NCI-H2081 treated with DMSO at 0.1 percent for 48 hours (cell line): Measurements from ENCODE around the gene SYT1.

ENCODE experiments used
- DNase-seq: peaks from one replicate; lab custom pipeline; 2025; lab: John Stamatoyannopoulos, UW

SYT1 gene

GRCh38 chr12:79356216-79356615 lies 491.6 kb downstream of the SYT1 start:
- no peak for DNase-seq

GRCh38 chr12:79357048-79357447 lies 492.5 kb downstream of the SYT1 start:
- no peak for DNase-seq

- DNase-seq = no peak
Measured at GRCh38 chr12:79358716-79359300, 494.2 kb downstream of the SYT1 start.

- no peak for DNase-seq
Measured at GRCh38 chr12:79360286-79360685, 495.7 kb downstream of the SYT1 start.

GRCh38 chr12:79360936-79361335 lies 496.4 kb downstream of the SYT1 start:
- no peak for DNase-seq

- DNase-seq = no peak
Measured at GRCh38 chr12:79364197-79364596, 499.6 kb downstream of the SYT1 start.

- DNase-seq = no peak
Measured at GRCh38 chr12:79366374-79366773, 501.8 kb downstream of the SYT1 start.

GRCh38 chr12:79367032-79367589 lies 502.5 kb downstream of the SYT1 start:
- DNase-seq = no peak

GRCh38 chr12:79370021-79370420 lies 505.4 kb downstream of the SYT1 start:
- DNase-seq = no peak

- DNase-seq = no peak
Measured at GRCh38 chr12:79371226-79371625, 506.7 kb downstream of the SYT1 start.

- DNase-seq = no peak
Measured at GRCh38 chr12:79373896-79374499, 509.4 kb downstream of the SYT1 start.

GRCh38 chr12:79374545-79374944 lies 510.0 kb downstream of the SYT1 start:
- DNase-seq = no peak

GRCh38 chr12:79375050-79375449 lies 510.5 kb downstream of the SYT1 start:
- no peak for DNase-seq

GRCh38 chr12:79378496-79378895 lies 513.9 kb downstream of the SYT1 start:
- no peak for DNase-seq

GRCh38 chr12:79380402-79380801 lies 515.8 kb downstream of the SYT1 start:
- no peak for DNase-seq

- peak; percentile 83 for DNase-seq
Measured at GRCh38 chr12:79381248-79382208, 517.0 kb downstream of the SYT1 start.

- DNase-seq = no peak
Measured at GRCh38 chr12:79384551-79384950, 520.0 kb downstream of the SYT1 start.

- DNase-seq = no peak
Measured at GRCh38 chr12:79388011-79388410, 523.4 kb downstream of the SYT1 start.

GRCh38 chr12:79393842-79394241 lies 529.3 kb downstream of the SYT1 start:
- no peak for DNase-seq

GRCh38 chr12:79397609-79398008 lies 533.0 kb downstream of the SYT1 start:
- no peak for DNase-seq

GRCh38 chr12:79400481-79400880 lies 535.9 kb downstream of the SYT1 start:
- no peak for DNase-seq

GRCh38 chr12:79402606-79403005 lies 538.0 kb downstream of the SYT1 start:
- no peak for DNase-seq

- DNase-seq = no peak
Measured at GRCh38 chr12:79406993-79407392, 542.4 kb downstream of the SYT1 start.
